GM12873 (cell line): ENCODE results near the gene ZNF652.

Experiments used
- CTCF ChIP-seq: IDR thresholded peaks from 2 replicates; pipeline ENCODE4 v1.5.1; 2012; ENCODE audit warnings: low read depth, mild to moderate bottlenecking, moderate library complexity, low read length, control low read depth; ENCODE audit not compliant: insufficient read depth; ENCODE audit errors: missing control alignments

ZNF652 gene

GRCh38 chr17:49353607-49354006 lies 8.4 kb downstream of the ZNF652 start:
- TF ChIP-seq CTCF = no peak

GRCh38 chr17:49352587-49353154 lies 9.4 kb downstream of the ZNF652 start:
- no peak for TF ChIP-seq CTCF

- no peak for TF ChIP-seq CTCF
Measured at GRCh38 chr17:49351572-49352140, 10.4 kb downstream of the ZNF652 start.

- TF ChIP-seq CTCF = no peak
Measured at GRCh38 chr17:49349541-49349940, 12.5 kb downstream of the ZNF652 start.

GRCh38 chr17:49344914-49345313 lies 17.1 kb downstream of the ZNF652 start:
- no peak for TF ChIP-seq CTCF

- TF ChIP-seq CTCF = no peak
Measured at GRCh38 chr17:49343273-49343672, 18.8 kb downstream of the ZNF652 start.

- no peak for TF ChIP-seq CTCF
Measured at GRCh38 chr17:49342575-49342936, 19.5 kb downstream of the ZNF652 start.
